Measurements from ENCODE around the gene RBM45.
"Not testable (repeated sequence)": the region's sequence is repeated elsewhere in the genome, so short reads cannot be mapped to it uniquely, and the experiment has no call there.

RBM45 gene

DNA sequence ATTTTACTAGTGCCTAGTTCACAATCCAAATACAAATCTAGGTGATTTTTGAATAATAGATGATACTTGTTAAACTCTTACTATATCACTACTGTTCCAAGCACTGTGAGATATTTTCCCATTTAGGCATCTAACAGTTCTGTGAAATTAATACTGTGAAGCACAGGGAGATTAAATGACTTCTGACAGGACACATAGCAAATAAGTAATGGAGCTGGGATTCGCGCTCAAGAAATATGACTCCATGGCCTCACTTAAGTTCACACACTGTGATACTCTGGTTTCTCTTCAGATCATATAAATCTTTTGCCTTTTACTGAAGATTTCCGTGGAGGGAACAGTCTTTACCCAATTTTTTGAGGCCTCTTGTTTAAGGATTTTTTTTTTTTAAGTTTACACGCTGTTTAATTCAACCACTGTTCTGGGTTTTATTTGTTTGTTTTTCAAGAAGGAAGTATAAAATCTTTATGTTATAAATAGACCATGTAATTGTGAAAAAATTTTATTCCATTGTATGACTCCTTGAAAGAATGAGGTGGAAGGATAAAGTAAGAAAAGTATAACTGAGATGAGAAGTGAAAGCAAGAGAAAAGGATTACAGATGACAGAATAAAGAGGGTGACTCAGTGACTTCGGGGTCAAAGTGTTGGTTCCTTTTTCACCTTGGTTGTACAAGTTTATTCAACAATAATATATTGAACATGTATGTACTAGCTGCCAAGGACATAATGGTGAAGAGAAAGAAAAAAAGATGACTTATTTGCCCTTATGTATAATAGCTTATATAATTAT is 30.2 kb downstream of the RBM45 start:
- DNase-seq (ENCODE audit: low spot score) (no peak), ATAC-seq (ENCODE audit: low read depth) (no peak)
- H3K4me1 ChIP-seq (ENCODE audit: insufficient read depth, poor library complexity, severe bottlenecking) = no peaks in the 10 kb centered on the region
- H3K36me3 ChIP-seq (ENCODE audit: low read depth) = no peaks in the 10 kb centered on the region
- no peaks in the 10 kb centered on the region for H3K9me3 ChIP-seq (ENCODE audit: severe bottlenecking)
- no peak overlapping the region for H3K4me3 ChIP-seq (ENCODE audit: severe bottlenecking)
- no peak for TF ChIP-seq CTCF (IDR thresholded peaks at IDR 0.05; ENCODE audit: poor library complexity, severe bottlenecking)
- no peak overlapping the region for H3K27ac ChIP-seq (ENCODE audit: poor library complexity, severe bottlenecking)
- no peaks in the 10 kb centered on the region for H3K27me3 ChIP-seq (ENCODE audit: insufficient read depth, poor library complexity, severe bottlenecking)

GRCh38 chr2:178143481-178143880 is 31.2 kb downstream of the RBM45 start:
- H3K27me3 ChIP-seq (ENCODE audit: insufficient read depth, poor library complexity, severe bottlenecking) = no peaks in the 10 kb centered on the region
- no peak for DNase-seq (ENCODE audit: low spot score)
- H3K9me3 ChIP-seq (ENCODE audit: severe bottlenecking) = no peaks in the 10 kb centered on the region
- H3K36me3 ChIP-seq (ENCODE audit: low read depth) = no peaks in the 10 kb centered on the region
- no peak overlapping the region for H3K27ac ChIP-seq (ENCODE audit: poor library complexity, severe bottlenecking)
- ATAC-seq (ENCODE audit: low read depth) = no peak
- H3K4me3 ChIP-seq (ENCODE audit: severe bottlenecking) = no peak overlapping the region
- no peaks in the 10 kb centered on the region for H3K4me1 ChIP-seq (ENCODE audit: insufficient read depth, poor library complexity, severe bottlenecking)
- no peak for TF ChIP-seq CTCF (IDR thresholded peaks at IDR 0.05; ENCODE audit: poor library complexity, severe bottlenecking)

DNA sequence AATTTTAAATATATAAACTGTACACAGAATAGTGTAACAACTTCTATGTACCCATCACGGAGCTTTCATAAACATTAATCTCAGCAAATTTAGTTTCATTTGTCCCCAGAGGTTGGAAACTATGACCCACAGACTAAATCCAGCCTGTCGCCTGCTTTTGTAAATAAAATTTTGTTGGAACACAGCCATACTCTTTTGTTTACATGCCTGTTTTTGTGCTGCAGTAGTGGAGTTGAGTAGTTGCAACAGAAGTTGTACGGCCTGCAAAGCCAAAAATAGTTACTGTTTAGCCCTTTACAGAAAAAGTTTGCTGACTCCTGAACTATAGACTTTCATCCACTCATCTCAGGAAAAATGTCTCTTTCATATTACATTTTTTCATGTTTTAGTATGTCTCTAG is 39.8 kb downstream of the RBM45 start:
- ATAC-seq (ENCODE audit: low read depth) = no peak
- no peak for TF ChIP-seq CTCF (IDR thresholded peaks at IDR 0.05; ENCODE audit: poor library complexity, severe bottlenecking)
- no peaks in the 10 kb centered on the region for H3K27me3 ChIP-seq (ENCODE audit: insufficient read depth, poor library complexity, severe bottlenecking)
- H3K36me3 ChIP-seq (ENCODE audit: low read depth) = no peaks in the 10 kb centered on the region
- H3K27ac ChIP-seq (ENCODE audit: poor library complexity, severe bottlenecking) = no peak overlapping the region
- no peaks in the 10 kb centered on the region for H3K4me1 ChIP-seq (ENCODE audit: insufficient read depth, poor library complexity, severe bottlenecking)
- no peak overlapping the region for H3K4me3 ChIP-seq (ENCODE audit: severe bottlenecking)
- no peak for DNase-seq (ENCODE audit: low spot score)
- H3K9me3 ChIP-seq (ENCODE audit: severe bottlenecking) = no peaks in the 10 kb centered on the region

DNA sequence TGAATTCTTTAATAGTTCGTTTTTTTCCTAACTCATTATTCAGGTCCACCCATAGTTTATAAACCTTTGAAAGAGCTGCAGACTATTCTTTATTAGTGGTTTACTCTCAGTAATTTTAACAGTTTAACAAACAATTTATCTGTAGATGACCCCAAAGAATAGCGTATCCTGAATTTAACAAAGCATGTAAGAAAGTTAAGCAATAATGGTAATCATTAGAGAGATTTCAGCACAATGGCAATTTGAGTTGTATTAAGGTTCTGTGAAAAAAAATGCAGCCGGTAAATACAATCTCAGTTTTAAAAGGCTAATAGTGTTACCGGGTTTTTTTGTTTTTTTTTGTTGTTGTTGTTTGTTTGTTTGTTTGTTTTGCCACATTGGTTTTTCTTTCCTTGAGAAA is 40.3 kb downstream of the RBM45 start:
- ATAC-seq (ENCODE audit: low read depth) (no peak), DNase-seq (ENCODE audit: low spot score) (no peak)
- Histone ChIP-seq H3K27ac (ENCODE audit: poor library complexity, severe bottlenecking) (no peak overlapping the region), H3K9me3 (ENCODE audit: severe bottlenecking) (no peaks in the 10 kb centered on the region), H3K36me3 (ENCODE audit: low read depth) (no peaks in the 10 kb centered on the region), H3K4me3 (ENCODE audit: severe bottlenecking) (no peak overlapping the region), H3K27me3 (ENCODE audit: insufficient read depth, poor library complexity, severe bottlenecking) (no peaks in the 10 kb centered on the region), H3K4me1 (ENCODE audit: insufficient read depth, poor library complexity, severe bottlenecking) (no peaks in the 10 kb centered on the region)
- TF ChIP-seq CTCF (IDR thresholded peaks at IDR 0.05; ENCODE audit: poor library complexity, severe bottlenecking) = no peak

DNA sequence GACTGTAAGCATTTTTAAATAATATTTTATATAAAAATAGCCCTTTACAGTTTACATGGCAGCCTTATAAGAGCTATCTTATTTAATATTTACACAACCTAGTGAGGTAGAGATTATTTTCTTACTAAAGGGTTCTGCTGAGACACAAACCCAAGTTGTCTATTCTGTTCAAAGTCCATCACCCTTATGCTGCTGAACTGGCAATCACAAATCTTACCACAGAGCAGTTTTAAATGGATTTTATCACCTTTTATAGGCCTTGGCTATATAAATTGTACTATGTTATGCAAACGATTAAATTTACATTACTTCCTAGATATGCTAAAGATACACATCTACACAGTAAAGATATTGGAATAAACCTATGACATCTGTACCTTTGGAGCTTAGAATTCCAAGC is 40.7 kb downstream of the RBM45 start:
- no peak overlapping the region for H3K27ac ChIP-seq (ENCODE audit: poor library complexity, severe bottlenecking)
- TF ChIP-seq CTCF (IDR thresholded peaks at IDR 0.05; ENCODE audit: poor library complexity, severe bottlenecking) = no peak
- no peaks in the 10 kb centered on the region for H3K27me3 ChIP-seq (ENCODE audit: insufficient read depth, poor library complexity, severe bottlenecking)
- H3K4me1 ChIP-seq (ENCODE audit: insufficient read depth, poor library complexity, severe bottlenecking) = no peaks in the 10 kb centered on the region
- H3K9me3 ChIP-seq (ENCODE audit: severe bottlenecking) = no peaks in the 10 kb centered on the region
- no peak for DNase-seq (ENCODE audit: low spot score)
- H3K36me3 ChIP-seq (ENCODE audit: low read depth) = no peaks in the 10 kb centered on the region
- no peak overlapping the region for H3K4me3 ChIP-seq (ENCODE audit: severe bottlenecking)
- no peak for ATAC-seq (ENCODE audit: low read depth)

DNA sequence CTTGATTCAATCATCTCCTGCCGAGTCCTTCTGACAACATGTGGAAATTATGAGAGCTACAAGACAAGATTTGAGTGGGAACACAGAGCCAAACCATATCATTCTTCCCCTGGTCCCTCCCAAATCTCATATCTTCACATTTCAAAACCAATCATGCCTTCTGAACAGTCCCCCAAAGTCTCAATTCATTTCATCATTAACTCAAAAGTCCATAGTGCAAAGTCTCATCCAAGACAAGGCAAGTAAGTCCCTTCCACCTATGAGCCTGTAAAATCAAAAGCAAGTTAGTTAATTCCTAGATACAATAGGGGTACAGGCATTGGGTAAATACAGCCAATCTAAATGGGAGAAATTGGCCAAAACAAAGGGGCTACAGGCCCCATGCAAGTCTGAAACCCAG is 41.6 kb downstream of the RBM45 start:
- not testable (repeated sequence) for H3K4me3 ChIP-seq (ENCODE audit: severe bottlenecking)

More for the DNA sequence above, 41.6 kb downstream of the RBM45 start:
- not testable (repeated sequence) for H3K27ac ChIP-seq (ENCODE audit: poor library complexity, severe bottlenecking); H3K27me3 ChIP-seq (ENCODE audit: insufficient read depth, poor library complexity, severe bottlenecking); H3K36me3 ChIP-seq (ENCODE audit: low read depth); H3K4me1 ChIP-seq (ENCODE audit: insufficient read depth, poor library complexity, severe bottlenecking); H3K9me3 ChIP-seq (ENCODE audit: severe bottlenecking); ATAC-seq (ENCODE audit: low read depth); DNase-seq (ENCODE audit: low spot score)

All from RWPE2 (cell line).